GM12872 (cell line): ENCODE data around the gene CYP4B1.

ENCODE experiments used
- TF ChIP-seq, protein P1 (sequence below): IDR thresholded peaks from 3 replicates; pipeline ENCODE4 v1.5.1; 2011; ENCODE audit warnings: low read depth, mild to moderate bottlenecking, low read length, moderate library complexity; ENCODE audit not compliant: insufficient read depth

The CYP4B1 gene

DNA sequence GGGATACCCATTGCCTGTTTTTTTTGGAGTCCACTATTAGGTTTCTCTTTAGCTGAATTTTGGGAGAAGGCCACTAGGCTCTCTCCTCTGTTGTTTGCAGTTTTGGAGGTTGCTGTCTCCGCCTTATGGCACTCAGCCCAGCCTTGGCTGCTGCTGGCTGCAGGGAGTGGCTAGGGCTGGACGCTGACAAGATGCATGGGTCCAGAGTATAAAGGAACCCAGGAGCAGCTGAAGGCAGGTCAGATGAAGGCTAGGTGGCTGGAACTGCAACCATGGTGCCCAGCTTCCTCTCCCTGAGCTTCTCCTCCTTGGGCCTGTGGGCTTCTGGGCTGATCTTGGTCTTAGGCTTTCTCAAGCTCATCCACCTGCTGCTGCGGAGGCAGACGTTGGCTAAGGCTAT is at the start of gene CYP4B1:
Gene CYP4B1, plus strand, starts transcription at position 237 of the 400 bp plus-strand sequence. Its CDS starts 36 bp downstream, at position 273.
- TF ChIP-seq, protein P1, sequence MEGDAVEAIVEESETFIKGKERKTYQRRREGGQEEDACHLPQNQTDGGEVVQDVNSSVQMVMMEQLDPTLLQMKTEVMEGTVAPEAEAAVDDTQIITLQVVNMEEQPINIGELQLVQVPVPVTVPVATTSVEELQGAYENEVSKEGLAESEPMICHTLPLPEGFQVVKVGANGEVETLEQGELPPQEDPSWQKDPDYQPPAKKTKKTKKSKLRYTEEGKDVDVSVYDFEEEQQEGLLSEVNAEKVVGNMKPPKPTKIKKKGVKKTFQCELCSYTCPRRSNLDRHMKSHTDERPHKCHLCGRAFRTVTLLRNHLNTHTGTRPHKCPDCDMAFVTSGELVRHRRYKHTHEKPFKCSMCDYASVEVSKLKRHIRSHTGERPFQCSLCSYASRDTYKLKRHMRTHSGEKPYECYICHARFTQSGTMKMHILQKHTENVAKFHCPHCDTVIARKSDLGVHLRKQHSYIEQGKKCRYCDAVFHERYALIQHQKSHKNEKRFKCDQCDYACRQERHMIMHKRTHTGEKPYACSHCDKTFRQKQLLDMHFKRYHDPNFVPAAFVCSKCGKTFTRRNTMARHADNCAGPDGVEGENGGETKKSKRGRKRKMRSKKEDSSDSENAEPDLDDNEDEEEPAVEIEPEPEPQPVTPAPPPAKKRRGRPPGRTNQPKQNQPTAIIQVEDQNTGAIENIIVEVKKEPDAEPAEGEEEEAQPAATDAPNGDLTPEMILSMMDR = no peak

DNA sequence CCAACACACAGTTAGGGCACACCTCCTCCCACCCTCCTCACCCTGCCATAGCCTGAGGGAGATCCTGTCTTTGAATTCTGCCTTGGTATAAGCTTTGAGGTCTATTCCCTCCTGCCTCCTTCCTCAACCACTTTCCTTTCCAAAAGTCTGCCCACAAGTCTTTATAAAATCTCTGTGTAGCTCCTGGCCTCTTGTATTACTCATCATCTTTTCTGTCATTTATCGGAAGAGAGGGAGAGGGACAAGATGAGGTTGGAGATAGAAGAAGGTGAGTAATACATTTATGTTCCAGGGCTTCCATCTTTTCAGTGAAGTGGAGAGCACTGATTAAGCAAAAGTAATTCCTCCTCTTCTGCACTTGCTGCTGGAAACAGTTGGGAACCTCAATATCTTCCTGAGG is 49.4 kb upstream of the CYP4B1 start:
- TF ChIP-seq, protein P1 = no peak

DNA sequence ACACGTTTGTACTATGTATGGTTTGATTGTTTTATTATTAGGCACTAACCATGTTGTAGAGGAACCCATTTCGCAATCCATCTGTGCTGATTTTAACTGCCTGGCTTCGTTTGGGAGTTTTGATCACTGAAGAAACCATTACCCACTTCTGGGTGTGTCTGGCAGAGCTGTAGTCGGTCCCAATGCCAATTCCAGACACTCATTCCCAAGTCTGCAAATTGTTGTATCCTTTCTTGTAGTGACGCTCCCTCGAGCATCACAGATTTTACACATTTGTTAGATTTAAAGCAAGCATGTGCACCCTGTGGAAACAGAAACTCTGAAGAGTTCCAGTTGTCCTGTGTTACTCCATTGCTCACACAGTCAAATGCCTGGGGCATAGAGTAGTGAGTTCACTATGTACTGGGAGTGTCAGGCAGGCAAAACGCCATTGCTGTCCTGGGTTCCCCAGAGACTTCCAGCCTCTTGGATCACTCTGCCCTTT is 48.9 kb upstream of the CYP4B1 start:
- TF ChIP-seq, protein P1 = no peak

DNA sequence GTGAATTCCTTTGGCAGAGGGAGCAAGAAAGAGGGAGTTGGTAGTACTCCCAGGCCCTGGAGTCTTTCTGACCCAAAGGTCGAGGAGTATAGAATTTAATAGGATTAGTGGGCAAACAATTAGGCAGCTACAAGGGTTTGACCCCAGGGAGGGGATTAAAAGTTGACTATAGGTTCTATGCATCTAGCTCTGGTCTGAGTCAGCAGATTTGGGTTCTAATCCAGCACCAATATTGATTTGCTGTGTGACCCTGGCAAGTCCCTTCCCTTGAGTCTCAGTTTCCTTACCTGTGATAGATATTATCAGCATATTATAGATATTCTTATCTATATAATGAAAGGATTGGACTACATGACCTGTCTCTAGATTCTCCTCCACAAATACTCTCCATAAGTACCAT is 44.9 kb upstream of the CYP4B1 start:
- TF ChIP-seq, protein P1 = no peak

DNA sequence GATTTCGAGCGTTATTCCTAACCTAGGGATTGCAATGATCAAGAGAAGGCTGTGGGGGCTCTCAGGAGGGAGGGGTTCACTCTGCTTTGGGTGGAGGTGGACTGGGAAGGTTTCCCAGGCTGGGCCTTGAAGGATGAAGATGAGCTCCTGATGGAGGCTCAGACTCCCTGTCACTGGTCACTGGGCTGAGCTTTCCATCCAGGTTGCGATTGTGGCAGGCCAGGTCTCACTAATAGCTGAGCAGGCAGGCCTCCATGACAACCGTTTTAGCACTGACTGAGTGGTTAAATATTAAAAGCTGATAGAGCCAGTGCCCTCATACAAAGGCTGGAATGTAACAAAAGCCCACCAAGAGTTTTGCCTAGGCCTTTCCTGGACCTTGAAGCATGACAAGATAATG is 43.7 kb upstream of the CYP4B1 start:
- TF ChIP-seq, protein P1 = no peak

DNA sequence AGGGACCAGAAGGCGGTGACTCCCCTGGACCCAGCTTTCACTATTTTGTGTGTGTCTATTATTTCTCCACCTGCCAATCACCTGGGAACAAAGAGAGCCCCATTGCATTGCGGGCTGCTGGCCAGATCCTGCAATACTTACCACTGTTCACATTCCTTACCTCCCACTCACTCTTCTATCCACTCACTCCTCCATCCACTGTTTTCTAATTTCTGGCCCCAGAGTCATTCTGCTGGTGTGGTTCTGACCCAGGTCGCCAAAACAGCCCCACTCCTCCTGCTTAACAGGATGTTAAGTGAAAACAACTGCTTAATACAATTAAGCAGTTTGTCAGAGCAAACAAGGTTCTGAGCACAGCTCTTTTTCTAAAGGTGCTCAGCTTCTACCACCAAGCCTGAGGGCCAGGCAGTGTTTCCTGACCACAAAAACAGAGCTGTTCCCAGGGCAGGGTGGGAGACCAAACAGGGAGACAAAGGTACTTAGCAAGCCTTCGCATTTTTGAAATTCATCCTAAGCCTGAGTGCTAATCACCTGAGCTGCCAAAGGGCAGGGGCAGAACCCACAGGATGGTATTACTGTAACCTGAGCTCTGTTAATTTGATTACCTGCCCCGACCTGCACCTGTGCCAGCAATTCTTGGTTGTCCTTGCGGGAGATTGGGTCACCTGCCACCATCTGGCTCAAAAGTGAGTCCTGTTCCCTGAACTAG is 41.4 kb upstream of the CYP4B1 start:
- TF ChIP-seq, protein P1 = no peak

DNA sequence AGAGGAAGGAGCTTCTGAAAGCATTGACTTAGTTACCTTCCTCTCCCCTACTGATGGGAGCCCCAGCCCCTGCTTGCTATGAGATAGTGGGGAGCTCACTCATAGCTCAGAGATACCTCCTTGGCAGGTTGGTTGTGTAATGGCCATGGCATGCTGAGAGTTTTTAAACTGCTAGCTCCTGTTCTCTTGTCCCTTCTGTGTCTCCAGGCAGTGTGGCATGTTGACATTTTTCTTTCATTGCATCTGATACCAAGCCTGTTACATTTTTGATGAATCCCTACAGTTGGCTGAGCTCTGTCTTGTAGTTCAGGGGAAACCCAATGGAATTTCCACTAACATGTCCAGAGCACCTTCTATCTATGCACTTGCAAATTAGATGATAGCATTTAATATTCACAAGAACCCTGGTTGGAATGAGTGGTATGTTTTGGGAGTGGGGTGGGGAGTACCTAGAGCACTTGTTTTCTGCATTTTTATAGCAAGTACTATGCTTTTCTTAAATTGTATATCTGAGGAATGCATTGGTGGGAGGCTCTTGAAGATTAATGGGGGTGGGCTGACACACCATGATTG is 40.8 kb upstream of the CYP4B1 start:
- TF ChIP-seq, protein P1 = no peak
